GM06990 (cell line): ENCODE measurements around the gene TPRG1.

ENCODE experiments used
- DNase-seq: peaks from one replicate; pipeline ENCODE4 v3.0.0-alpha.2; 2011; ENCODE audit not compliant: insufficient read length; ENCODE audit errors: extremely low read depth
- H3K27me3 ChIP-seq: replicated peaks from 2 replicates; pipeline ENCODE4 v1.6.0; 2011; ENCODE audit warnings: low read length; ENCODE audit not compliant: control insufficient read depth, insufficient read depth
- H3K36me3 ChIP-seq: 2 replicates; pipeline ENCODE4 v1.5.1; 2011; ENCODE audit warnings: low read length; ENCODE audit not compliant: control insufficient read depth, insufficient read depth
- H3K4me3 ChIP-seq: replicated peaks from 2 replicates; pipeline ENCODE4 v1.5.1; 2011; ENCODE audit warnings: low read depth, mild to moderate bottlenecking, control low read depth, low read length
- CTCF ChIP-seq: IDR thresholded peaks from 2 replicates; pipeline ENCODE4 v1.5.1; 2011; ENCODE audit warnings: low read length, control low read depth, mild to moderate bottlenecking, inconsistent platforms; ENCODE audit not compliant: insufficient read depth, poor library complexity, severe bottlenecking

The TPRG1 gene

GRCh38 chr3:189338366-189338765, 166.6 kb downstream of the TPRG1 start:
- Histone ChIP-seq H3K36me3 (no peaks in the 10 kb centered on the region), H3K27me3 (no peaks in the 10 kb centered on the region), H3K4me3 (no peak overlapping the region)
- no peak for DNase-seq
- no peak for TF ChIP-seq CTCF

GRCh38 chr3:189339996-189340395, 168.2 kb downstream of the TPRG1 start:
- Histone ChIP-seq H3K4me3 (no peak overlapping the region), H3K36me3 (no peaks in the 10 kb centered on the region), H3K27me3 (no peaks in the 10 kb centered on the region)
- no peak for DNase-seq
- TF ChIP-seq CTCF: no peak

- H3K4me3 ChIP-seq: no peak overlapping the region
- H3K27me3 ChIP-seq: no peaks in the 10 kb centered on the region
- no peaks in the 10 kb centered on the region for H3K36me3 ChIP-seq
- TF ChIP-seq CTCF: peak; percentile 40
- no peak for DNase-seq
These were observed 169.1 kb downstream of the TPRG1 start for GRCh38 chr3:189340680-189341460.

- TF ChIP-seq CTCF: no peak
- no peak for DNase-seq
- no peaks in the 10 kb centered on the region for H3K27me3 ChIP-seq
- no peak overlapping the region for H3K4me3 ChIP-seq
- H3K36me3 ChIP-seq: no peaks in the 10 kb centered on the region
These were observed 171.0 kb downstream of the TPRG1 start for GRCh38 chr3:189342811-189343210.

- no peaks in the 10 kb centered on the region for H3K36me3 ChIP-seq
- no peak for TF ChIP-seq CTCF
- DNase-seq: no peak
- H3K27me3 ChIP-seq: no peaks in the 10 kb centered on the region
- H3K4me3 ChIP-seq: no peak overlapping the region
These were observed 173.2 kb downstream of the TPRG1 start for GRCh38 chr3:189344996-189345395.
